Spleen (tissue), 7 donors: Measurements from ENCODE around the gene ARL17A.
"Not testable (repeated sequence)": the region's sequence is repeated elsewhere in the genome, so short reads cannot be mapped to it uniquely, and the experiment has no call there.

Source experiments
- POLR2A ChIP-seq, 3 donors: fragments of 450-650 bp; IDR thresholded peaks; one replicate each; pipeline ENCODE4 v1.5.1; 2017; ENCODE audit warnings: antibody characterized with exemption in 3 of 3, mild to moderate bottlenecking in 1 of 3
- POLR2AphosphoS5 ChIP-seq, 3 donors: sonication (generic); formaldehyde crosslinking; IDR thresholded peaks; one replicate each; pipeline ENCODE4 v1.5.1; 2017; ENCODE audit warnings: antibody characterized with exemption in 3 of 3
- TF ChIP-seq, protein P1 (sequence below), 11 experiments: fragments of 200-600 bp in 7 of 11; fragments of 450-650 bp in 4 of 11; sonication (generic) in 4 of 11; IDR thresholded peaks in 8 of 11; conservative IDR thresholded peaks in 3 of 11; 1 replicate in 7 of 11; 2 replicates in 4 of 11; pipeline versions ENCODE4 v1.4.0 to v1.8.0; 2016 to 2021; ENCODE audit warnings: antibody characterized with exemption in 11 of 11, inconsistent platforms in 4 of 11, mild to moderate bottlenecking in 1 of 11
- donor health status: DM: no; HTN: no; CAD: no; lungs with moderate emphysema.
- donor health status: DM: no; HTN: no; CAD: no.
- donor health status: DM: no; HTN: no; CAD: no.

DNA sequence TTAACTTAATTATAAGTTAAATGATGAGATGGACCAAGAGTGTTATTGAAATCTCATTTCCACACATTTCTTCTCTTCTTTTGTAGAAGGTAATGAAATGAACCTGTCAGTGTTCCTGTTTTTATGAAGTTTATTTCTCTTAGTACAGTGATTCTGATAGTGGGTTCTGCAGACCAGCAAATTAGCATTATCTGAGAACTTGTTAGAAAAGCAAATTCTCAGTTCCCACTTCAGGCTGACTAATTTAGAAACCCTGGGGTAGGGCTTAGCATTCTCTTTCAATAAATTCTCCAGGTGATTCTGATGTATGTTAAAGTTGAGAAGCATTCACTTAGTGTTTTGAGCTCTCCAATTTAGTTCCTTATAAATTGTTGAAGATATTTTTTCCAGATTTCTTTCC is 23.6 kb upstream of the ARL17A start:
- TF ChIP-seq, protein P1, sequence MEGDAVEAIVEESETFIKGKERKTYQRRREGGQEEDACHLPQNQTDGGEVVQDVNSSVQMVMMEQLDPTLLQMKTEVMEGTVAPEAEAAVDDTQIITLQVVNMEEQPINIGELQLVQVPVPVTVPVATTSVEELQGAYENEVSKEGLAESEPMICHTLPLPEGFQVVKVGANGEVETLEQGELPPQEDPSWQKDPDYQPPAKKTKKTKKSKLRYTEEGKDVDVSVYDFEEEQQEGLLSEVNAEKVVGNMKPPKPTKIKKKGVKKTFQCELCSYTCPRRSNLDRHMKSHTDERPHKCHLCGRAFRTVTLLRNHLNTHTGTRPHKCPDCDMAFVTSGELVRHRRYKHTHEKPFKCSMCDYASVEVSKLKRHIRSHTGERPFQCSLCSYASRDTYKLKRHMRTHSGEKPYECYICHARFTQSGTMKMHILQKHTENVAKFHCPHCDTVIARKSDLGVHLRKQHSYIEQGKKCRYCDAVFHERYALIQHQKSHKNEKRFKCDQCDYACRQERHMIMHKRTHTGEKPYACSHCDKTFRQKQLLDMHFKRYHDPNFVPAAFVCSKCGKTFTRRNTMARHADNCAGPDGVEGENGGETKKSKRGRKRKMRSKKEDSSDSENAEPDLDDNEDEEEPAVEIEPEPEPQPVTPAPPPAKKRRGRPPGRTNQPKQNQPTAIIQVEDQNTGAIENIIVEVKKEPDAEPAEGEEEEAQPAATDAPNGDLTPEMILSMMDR (IDR thresholded peaks at IDR 0.05 in 8 of 11, conservative IDR thresholded peaks at IDR 0.05 in 3 of 11), result not testable (repeated sequence)
- not testable (repeated sequence) for TF ChIP-seq POLR2AphosphoS5, POLR2A (IDR thresholded peaks at IDR 0.05)
